ENCODE results near the gene CXXC4.
A peak's percentile ranks its signal among the peaks of the same experiment; 100 is the strongest.

The CXXC4 gene

GRCh38 chr4:104494822-104495559 is at the start of gene CXXC4:
CXXC4 (minus strand) TSS chr4:104494894; CDS start chr4:104491802, 3,092 bp downstream.
- peak; percentile 86 for DNase-seq (ENCODE audit: low spot score)

DNA sequence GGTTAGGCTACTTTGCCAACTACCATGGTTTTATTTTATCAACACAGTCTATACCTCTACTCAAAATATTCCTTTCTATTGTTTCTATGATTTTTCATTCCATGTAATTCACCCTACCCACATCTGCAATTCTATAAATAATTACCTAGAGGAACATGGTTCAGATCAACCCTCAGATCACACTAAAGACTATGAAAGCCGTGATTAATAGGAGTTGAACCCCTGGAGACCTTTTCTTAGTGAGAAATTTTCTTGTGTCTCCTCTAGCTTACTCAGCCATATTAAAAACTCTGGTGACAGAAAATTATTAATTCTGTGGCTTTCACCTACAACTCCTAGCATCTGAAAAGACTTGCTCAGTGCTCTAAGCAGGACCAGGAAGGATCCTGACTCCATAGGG is 38.5 kb upstream of the CXXC4 start:
- no peak for DNase-seq (ENCODE audit: low spot score)

DNA sequence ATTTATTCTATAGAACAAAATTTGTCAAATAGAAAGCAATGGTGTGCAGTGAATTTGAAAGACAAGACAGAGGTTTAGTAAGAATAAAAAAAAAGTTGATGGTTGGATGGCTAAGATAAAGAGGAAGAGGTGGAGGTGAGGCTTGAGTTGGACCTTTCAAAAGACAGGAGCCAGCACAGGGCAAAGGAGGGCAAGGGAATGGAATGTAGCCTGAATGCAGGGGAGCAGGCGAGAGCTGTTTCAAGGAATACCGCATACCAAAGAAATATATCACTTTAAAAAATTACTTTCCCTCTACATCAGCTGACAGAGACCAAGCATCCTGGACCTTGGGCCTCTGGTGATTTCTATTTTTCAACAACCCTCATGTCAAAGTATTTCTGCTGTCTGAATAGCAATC is 38.0 kb upstream of the CXXC4 start:
- DNase-seq (ENCODE audit: low spot score): no peak

DNA sequence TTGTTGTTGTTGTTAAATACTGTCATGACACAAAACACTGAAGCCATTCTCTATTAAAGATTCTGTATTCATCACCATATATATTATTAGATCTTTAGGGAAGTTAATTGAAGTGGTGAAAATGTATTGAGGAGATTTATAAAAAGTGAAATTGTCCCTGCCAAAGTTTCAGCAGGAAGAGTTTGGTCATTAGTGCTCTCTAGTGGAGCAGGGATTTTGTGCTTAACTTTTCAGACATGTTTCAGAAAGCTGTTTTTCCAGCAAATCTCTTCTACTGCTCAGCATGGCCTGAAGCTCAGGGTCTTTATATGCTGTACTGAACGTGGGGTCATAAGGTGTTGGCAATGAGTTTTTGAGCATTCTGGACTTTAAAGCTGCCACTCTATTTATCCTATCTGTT is 36.7 kb upstream of the CXXC4 start:
- DNase-seq (ENCODE audit: low spot score): no peak

GRCh38 chr4:104530426-104530825 is 35.7 kb upstream of the CXXC4 start:
- DNase-seq (ENCODE audit: low spot score): no peak

DNA sequence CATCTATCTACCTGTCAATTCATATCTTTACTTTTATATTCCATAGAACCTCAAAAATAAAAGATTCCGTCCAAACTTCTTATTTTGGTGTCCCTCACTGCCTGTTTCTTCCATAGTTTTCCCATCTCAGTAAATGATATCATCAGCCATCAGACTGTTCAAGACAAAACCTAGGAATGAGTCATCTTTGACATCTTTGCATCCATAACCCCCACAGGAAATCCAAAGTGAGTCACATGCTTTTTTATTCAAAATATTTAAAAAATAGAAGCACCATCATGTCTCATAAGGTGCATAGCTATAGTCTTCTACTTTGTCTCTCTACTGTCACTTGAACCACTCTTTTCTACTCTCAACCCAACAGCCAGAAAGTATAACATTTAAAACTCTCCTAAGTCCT is 29.9 kb upstream of the CXXC4 start:
- DNase-seq (ENCODE audit: low spot score): no peak

DNA sequence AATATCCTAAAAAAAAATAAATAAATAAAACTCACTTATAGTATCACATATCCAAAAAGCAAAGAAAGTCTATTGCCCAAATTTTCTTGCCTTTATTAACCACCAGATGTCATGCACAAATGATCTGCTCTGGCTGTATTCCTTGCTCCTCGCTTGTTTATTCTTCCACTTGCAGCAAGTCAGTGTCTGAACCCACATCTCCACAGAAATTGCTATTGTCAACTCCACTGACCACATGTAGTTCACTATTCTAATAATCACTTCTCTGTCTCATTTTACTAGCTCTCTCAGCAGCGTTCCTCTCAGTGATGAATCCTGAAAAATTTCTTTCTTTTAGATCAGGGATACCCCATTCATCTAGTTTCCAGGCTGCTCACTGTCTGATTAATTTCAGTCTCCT is 29.3 kb upstream of the CXXC4 start:
- DNase-seq (ENCODE audit: low spot score): no peak

GRCh38 chr4:104519588-104519987 is 24.9 kb upstream of the CXXC4 start:
- DNase-seq (ENCODE audit: low spot score): no peak

- DNase-seq (ENCODE audit: low spot score): no peak
Observed at GRCh38 chr4:104516884-104517283, 22.2 kb upstream of the CXXC4 start.

DNA sequence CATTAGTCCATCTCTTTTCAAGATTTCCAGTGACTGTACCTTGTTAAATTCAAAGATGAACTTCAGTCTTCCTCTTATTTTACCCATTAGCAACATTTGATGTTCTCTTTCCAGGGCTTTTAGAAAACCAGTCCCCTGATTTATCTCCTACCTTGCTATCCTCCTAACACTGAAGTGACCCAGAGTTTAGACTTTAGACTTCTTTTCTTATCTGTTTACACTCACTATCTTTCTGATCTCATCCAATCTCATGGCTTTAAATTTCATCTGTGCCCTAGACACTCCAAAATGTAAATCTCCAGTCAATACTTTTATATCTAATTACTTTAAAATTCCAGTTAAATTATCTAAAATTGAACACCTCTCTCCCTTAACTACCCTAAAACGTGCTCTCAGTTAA is 13.5 kb upstream of the CXXC4 start:
- no peak for DNase-seq (ENCODE audit: low spot score)

DNA sequence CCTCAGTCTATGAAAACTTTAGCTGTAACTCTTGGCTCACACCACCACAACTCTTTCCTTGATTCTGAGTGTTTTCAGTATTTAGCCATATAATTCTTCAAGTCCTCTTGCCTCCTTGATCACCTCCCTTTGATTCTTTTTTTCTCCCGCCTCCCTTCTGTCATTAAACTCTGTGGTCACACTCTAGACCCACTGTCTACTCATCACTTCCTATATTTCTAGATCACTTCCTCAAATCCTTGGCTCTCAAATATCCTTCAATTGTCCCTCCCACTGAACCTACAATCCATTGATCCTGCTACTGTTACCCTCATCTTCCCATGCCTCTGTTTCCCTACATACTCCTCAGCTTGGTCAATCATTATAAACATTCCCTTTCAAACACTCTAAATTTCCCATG is 12.4 kb upstream of the CXXC4 start:
- no peak for DNase-seq (ENCODE audit: low spot score)

DNA sequence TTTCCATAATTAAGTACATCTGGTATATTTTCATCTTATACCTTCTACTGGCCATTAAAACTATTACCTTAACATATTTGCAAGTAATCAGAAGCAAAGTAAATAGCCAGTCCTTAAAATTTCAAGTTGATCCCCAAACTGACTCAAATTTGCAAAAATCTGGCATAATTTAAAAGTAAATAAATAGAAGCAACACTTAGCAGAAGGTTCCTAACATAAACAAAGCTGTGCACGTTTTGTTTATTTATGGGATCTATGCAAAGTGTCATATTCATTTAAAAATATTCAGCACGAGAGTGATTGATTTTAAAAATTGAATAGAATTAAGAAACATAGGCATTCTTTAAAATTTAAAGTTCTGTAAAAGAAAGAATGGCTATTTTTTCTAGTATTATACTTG is 9.8 kb upstream of the CXXC4 start:
- DNase-seq (ENCODE audit: low spot score): no peak

DNA sequence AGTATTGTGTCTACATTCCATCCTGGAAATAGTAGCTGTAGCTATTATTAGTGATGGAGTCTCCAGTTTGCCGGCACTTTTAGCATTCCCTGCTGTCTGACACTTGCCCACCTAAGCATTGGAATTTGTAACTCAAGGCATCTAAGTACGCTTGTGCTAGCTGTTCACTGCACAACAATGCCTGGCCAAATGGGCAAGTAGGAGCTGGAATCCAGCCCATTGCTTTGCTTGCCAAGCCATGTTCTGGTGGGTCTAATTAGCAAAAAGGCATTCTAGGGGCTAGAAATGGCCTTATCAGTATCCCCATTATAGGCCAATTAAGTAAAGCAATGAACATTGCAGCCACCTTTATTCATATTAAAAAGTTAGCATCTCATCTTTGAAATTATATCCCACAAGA is 7.8 kb upstream of the CXXC4 start:
- DNase-seq (ENCODE audit: low spot score): no peak

- DNase-seq (ENCODE audit: low spot score): no peak
Observed at GRCh38 chr4:104501290-104501689, 6.6 kb upstream of the CXXC4 start.

DNA sequence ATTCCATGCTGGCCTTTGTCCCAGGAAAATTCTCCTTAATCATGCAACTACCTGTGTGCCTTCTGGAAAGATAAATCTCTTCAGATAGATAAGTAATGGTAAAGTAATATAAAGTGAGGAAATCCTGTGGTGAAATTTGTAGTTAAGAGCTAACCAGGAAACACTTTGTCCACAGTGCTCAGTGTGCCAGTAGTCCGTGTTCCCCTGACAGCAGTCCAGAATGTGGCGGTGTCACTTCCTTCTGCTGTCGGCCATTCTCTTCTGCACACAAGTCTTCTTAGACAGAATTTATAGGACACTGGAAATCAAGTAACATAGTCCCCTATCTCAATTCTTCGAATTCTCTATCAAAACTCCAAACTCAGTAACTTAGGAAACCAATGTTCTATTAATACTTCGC is 5.7 kb upstream of the CXXC4 start:
- DNase-seq (ENCODE audit: low spot score): no peak

- DNase-seq (ENCODE audit: low spot score): no peak
Observed at GRCh38 chr4:104494185-104494584, 509 bp downstream of the CXXC4 start.

DNA sequence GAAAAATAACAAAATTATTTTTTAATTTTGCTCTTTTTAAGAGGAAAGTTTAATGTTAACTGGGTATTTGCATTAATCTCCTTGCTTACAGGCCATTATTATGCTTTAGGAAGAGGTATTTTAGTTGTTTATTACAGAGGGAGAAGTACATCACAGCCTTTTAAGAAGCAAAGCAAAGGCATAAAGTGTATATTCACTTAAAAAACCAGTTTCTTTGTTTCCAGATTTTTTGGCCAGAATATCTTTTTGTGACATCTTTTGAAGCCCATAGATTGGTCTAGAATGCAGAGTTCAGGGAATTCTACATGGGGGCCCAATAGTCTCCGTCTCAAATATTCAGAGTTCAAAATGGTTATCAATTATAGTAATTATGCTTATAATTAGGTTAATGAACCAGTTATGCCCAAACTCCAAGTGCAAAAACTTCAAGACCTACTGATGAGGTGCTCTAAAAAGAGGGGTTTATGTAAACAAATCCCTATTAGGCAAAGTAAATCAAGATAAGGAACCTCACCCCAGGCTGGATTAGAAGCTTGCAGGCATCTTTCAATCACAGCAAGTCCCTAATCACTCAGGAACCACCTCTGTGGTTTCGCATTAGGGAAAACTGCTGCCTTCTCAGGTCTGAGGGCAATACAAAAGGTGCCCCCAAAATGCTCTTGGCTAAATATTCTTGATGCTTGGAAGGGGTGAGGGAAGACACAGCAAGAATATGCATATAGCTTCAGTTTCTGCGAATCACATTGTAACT is 1.4 kb downstream of the CXXC4 start:
- DNase-seq (ENCODE audit: low spot score): no peak

- no peak for DNase-seq (ENCODE audit: low spot score)
Observed at GRCh38 chr4:104492183-104492771, 2.4 kb downstream of the CXXC4 start.

GRCh38 chr4:104491481-104492182 is 3.1 kb downstream of the CXXC4 start:
- DNase-seq (ENCODE audit: low spot score): peak; percentile 80

DNA sequence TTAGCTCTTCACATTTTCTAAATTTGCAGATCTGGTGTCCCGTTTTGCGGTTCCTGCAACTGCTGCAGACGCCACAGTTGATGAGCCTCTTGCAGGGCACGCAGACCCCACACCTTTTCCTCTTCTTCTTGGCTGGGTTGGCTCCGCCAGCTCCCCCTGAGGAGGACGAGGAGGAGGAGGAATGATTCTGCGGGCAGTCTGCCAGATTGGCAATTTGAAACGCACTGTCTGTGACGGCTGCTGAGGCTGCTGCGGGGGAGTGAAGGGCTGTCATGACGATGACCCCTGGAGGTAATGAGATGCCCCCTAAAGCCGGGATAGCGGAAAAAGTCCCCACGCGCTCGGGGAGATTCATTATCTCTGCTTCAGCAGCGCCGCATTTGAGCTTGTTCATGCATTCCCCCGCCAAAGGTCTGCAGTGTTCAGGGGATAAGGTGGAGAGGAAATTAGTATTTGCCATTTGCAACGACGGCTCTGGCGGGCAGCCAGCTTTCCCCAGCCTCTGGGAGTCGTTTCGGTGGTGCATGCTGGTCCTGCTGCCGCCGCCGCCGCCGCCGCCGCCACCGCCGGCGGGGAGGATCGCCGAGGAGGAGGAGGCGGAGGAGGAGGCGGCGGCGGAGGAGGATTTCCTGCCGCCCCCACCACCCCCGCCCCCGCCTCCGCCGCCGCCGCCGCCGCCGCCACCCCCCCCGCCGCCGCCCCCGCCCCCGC is 3.8 kb downstream of the CXXC4 start:
- peak; percentile 80 for DNase-seq (ENCODE audit: low spot score)

- no peak for DNase-seq (ENCODE audit: low spot score)
Observed at GRCh38 chr4:104490096-104490769, 4.5 kb downstream of the CXXC4 start.

GRCh38 chr4:104489731-104490095 is 5.0 kb downstream of the CXXC4 start:
- no peak for DNase-seq (ENCODE audit: low spot score)
